MM.1S (cell line): Measurements from ENCODE around the gene IL15RA.

ENCODE experiments used
- EZH2phosphoT487 ChIP-seq: fragments of 300-600 bp; sonication (generic); IDR thresholded peaks from 2 replicates; pipeline ENCODE4 v1.6.1; 2018; ENCODE audit warnings: antibody characterized with exemption, low read length
- TF ChIP-seq, protein P1 (sequence below): fragments of 300-600 bp; sonication (generic); IDR thresholded peaks from 2 replicates; pipeline ENCODE4 v1.5.1; 2016; ENCODE audit warnings: antibody characterized with exemption, low read length, mixed read lengths

DNA sequence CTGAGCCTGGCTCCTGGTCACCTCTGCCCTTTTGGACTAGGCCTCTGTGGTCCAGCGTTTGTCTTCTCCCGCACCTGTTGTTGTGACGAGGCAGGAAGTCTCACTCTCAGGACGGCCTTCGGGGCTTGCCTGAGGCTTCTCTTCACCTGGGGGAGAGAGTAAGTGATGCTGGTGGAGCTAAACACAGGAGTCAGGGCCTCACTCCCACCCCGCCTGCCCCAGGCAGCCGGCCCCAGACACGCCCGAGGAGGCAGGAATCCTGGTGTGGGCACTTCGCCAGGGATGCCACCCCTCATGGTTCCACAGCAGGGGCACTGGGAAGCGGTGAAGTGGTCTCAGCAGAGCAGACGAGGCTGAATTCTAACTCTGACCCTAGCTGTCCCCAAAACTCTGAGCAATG lies 42.5 kb upstream of the IL15RA start:
- TF ChIP-seq, protein P1, sequence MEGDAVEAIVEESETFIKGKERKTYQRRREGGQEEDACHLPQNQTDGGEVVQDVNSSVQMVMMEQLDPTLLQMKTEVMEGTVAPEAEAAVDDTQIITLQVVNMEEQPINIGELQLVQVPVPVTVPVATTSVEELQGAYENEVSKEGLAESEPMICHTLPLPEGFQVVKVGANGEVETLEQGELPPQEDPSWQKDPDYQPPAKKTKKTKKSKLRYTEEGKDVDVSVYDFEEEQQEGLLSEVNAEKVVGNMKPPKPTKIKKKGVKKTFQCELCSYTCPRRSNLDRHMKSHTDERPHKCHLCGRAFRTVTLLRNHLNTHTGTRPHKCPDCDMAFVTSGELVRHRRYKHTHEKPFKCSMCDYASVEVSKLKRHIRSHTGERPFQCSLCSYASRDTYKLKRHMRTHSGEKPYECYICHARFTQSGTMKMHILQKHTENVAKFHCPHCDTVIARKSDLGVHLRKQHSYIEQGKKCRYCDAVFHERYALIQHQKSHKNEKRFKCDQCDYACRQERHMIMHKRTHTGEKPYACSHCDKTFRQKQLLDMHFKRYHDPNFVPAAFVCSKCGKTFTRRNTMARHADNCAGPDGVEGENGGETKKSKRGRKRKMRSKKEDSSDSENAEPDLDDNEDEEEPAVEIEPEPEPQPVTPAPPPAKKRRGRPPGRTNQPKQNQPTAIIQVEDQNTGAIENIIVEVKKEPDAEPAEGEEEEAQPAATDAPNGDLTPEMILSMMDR, result no peak
- no peak for TF ChIP-seq EZH2phosphoT487
